SK-N-SH (cell line): ENCODE results near the gene UCN2.

Experiments
- CHD2 ChIP-seq: fragments of 150-350 bp; IDR thresholded peaks from 2 replicates; pipeline ENCODE4 v1.6.1; 2018; ENCODE audit warnings: low read length; ENCODE audit not compliant: partially characterized antibody
- JUND ChIP-seq: IDR thresholded peaks from 2 replicates; pipeline ENCODE4 v1.4.0; 2012
- POLR2AphosphoS5 ChIP-seq: IDR thresholded peaks from 2 replicates; pipeline ENCODE4 v1.6.1; 2012; ENCODE audit warnings: low read depth, low read length
- RFX5 ChIP-seq: IDR thresholded peaks from 2 replicates; pipeline ENCODE4 v1.6.1; 2012; ENCODE audit warnings: mild to moderate bottlenecking, improper control_type of control experiment, low read length
- SIN3A ChIP-seq: IDR thresholded peaks from 2 replicates; pipeline ENCODE4 v1.6.1; 2012; ENCODE audit warnings: low read depth, mild to moderate bottlenecking, low read length, moderate library complexity, borderline replicate concordance
- TAF1 ChIP-seq: IDR thresholded peaks from 2 replicates; pipeline ENCODE4 v1.6.1; 2012; ENCODE audit warnings: low read depth, mild to moderate bottlenecking, low read length, moderate library complexity, borderline replicate concordance
- USF1 ChIP-seq: IDR thresholded peaks from 2 replicates; pipeline ENCODE4 v1.4.0; 2012; ENCODE audit warnings: low read depth, borderline replicate concordance
- YY1 ChIP-seq: IDR thresholded peaks from 2 replicates; pipeline ENCODE4 v1.4.0; 2012; ENCODE audit warnings: low read depth, mild to moderate bottlenecking
- ZBTB33 ChIP-seq: IDR thresholded peaks from 2 replicates; pipeline ENCODE4 v1.4.0; 2012; ENCODE audit warnings: low read depth, borderline replicate concordance
- TF ChIP-seq, protein P1 (sequence below): fragments of 200-600 bp; sonication (generic); IDR thresholded peaks from 2 replicates; pipeline ENCODE4 v1.6.1; 2017; ENCODE audit warnings: antibody characterized with exemption, mild to moderate bottlenecking, moderate library complexity
- TF ChIP-seq, protein P2 (sequence below): IDR thresholded peaks from 2 replicates; pipeline ENCODE4; 2012
- TF ChIP-seq, protein P3 (sequence below): IDR thresholded peaks from 2 replicates; pipeline ENCODE4 v1.4.0; 2012; ENCODE audit warnings: low read depth

DNA sequence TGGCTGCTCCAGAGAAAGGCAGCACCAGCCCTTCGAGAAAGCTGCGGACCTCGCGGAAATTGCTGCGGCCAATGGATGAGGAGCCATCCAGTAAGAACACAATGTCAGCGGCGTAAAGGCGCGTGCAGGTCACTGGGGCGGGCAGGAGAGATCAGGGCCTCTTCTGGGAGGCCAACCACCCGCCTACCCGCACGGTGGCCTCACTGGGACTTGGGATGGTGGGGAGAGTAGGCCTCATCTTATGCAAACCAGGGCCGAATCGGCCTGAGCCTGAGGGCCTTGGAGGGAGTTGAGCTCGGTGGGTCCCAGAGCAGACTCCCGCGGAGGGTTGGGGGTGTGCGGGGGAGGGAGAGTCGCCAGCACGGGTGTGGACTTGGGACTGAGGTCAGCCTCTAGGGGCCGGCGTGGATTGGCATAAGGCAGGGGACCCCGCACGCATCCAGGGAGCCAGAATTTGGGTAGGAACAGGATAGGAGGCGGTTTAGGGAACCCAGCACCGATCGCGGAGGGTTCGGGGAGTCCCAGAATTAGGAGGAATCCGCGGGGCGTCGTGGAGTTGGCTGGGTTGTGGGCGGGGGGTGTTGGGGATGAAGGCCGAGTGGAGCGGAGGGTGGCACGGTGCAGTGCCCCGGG lies 31.0 kb upstream of the UCN2 start:
- TF ChIP-seq, protein P1, sequence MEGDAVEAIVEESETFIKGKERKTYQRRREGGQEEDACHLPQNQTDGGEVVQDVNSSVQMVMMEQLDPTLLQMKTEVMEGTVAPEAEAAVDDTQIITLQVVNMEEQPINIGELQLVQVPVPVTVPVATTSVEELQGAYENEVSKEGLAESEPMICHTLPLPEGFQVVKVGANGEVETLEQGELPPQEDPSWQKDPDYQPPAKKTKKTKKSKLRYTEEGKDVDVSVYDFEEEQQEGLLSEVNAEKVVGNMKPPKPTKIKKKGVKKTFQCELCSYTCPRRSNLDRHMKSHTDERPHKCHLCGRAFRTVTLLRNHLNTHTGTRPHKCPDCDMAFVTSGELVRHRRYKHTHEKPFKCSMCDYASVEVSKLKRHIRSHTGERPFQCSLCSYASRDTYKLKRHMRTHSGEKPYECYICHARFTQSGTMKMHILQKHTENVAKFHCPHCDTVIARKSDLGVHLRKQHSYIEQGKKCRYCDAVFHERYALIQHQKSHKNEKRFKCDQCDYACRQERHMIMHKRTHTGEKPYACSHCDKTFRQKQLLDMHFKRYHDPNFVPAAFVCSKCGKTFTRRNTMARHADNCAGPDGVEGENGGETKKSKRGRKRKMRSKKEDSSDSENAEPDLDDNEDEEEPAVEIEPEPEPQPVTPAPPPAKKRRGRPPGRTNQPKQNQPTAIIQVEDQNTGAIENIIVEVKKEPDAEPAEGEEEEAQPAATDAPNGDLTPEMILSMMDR: no peak
- TF ChIP-seq TAF1: no peak
- TF ChIP-seq, protein P2, sequence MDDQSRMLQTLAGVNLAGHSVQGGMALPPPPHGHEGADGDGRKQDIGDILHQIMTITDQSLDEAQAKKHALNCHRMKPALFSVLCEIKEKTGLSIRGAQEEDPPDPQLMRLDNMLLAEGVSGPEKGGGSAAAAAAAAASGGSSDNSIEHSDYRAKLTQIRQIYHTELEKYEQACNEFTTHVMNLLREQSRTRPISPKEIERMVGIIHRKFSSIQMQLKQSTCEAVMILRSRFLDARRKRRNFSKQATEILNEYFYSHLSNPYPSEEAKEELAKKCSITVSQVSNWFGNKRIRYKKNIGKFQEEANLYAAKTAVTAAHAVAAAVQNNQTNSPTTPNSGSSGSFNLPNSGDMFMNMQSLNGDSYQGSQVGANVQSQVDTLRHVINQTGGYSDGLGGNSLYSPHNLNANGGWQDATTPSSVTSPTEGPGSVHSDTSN: no peak
- no peak for TF ChIP-seq SIN3A
- no peak for TF ChIP-seq YY1
- no peak for TF ChIP-seq RFX5
- TF ChIP-seq POLR2AphosphoS5: no peak
- no peak for TF ChIP-seq CHD2
- TF ChIP-seq, protein P3, sequence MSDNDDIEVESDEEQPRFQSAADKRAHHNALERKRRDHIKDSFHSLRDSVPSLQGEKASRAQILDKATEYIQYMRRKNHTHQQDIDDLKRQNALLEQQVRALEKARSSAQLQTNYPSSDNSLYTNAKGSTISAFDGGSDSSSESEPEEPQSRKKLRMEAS: no peak
- TF ChIP-seq ZBTB33: no peak
- no peak for TF ChIP-seq JUND
- no peak for TF ChIP-seq USF1
